ENCODE measurements around the gene MSS51.

Gene MSS51

DNA sequence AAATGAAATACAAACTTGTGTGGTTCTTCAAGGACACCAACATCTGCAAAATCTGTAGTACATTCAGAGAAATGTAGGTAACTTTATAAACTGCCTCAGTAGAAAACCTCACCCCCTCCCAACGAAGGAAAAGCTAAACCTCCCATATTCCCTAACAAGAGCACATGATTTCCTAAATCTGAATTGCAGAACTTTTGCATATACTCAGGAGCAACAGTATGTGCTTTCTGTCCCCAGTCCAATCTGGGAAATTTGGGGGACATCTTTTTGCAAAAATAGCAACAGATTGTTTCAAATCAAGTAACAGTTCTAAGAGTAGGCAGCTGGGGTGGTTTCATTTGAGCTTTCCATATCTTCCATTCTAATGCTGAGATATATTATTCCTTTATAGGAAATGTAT lies 15.8 kb upstream of the MSS51 start:
- Histone ChIP-seq H3K4me1 (ENCODE audit: control insufficient read depth in 1 of 2, insufficient read depth in 2 of 2, low read length in 2 of 2) (no peaks in the 10 kb centered on the region), H3K27me3 (ENCODE audit: control insufficient read depth in 1 of 2, insufficient read depth in 2 of 2, low read length in 2 of 2) (no peaks in the 10 kb centered on the region), H3K4me3 (ENCODE audit: low read depth in 1 of 2, low read length in 2 of 2) (no peak overlapping the region), H3K36me3 (ENCODE audit: control insufficient read depth in 1 of 2, insufficient read depth in 2 of 2, low read length in 2 of 2) (peaks cover 9 to 15% of the 10 kb centered on the region in 2 donors), H3K9me3 (ENCODE audit: control insufficient read depth in 1 of 2, low read length in 2 of 2) (no peaks in the 10 kb centered on the region), H3K27ac (ENCODE audit: low read depth, low read length) (no peak overlapping the region), H3K9ac (ENCODE audit: low read depth in 1 of 2, low read length in 2 of 2) (no peak overlapping the region)

GRCh38 chr10:73448384-73448783 lies 15.0 kb upstream of the MSS51 start:
- no peak overlapping the region for H3K9ac ChIP-seq (ENCODE audit: low read depth in 1 of 2, low read length in 2 of 2)
- H3K36me3 ChIP-seq (ENCODE audit: control insufficient read depth in 1 of 2, insufficient read depth in 2 of 2, low read length in 2 of 2): peaks cover 14 to 19% of the 10 kb centered on the region in 2 donors
- no peak overlapping the region for H3K4me3 ChIP-seq (ENCODE audit: low read depth in 1 of 2, low read length in 2 of 2)
- no peaks in the 10 kb centered on the region for H3K4me1 ChIP-seq (ENCODE audit: control insufficient read depth in 1 of 2, insufficient read depth in 2 of 2, low read length in 2 of 2)
- no peaks in the 10 kb centered on the region for H3K9me3 ChIP-seq (ENCODE audit: control insufficient read depth in 1 of 2, low read length in 2 of 2)
- H3K27me3 ChIP-seq (ENCODE audit: control insufficient read depth in 1 of 2, insufficient read depth in 2 of 2, low read length in 2 of 2): no peaks in the 10 kb centered on the region
- no peak overlapping the region for H3K27ac ChIP-seq (ENCODE audit: low read depth, low read length)

DNA sequence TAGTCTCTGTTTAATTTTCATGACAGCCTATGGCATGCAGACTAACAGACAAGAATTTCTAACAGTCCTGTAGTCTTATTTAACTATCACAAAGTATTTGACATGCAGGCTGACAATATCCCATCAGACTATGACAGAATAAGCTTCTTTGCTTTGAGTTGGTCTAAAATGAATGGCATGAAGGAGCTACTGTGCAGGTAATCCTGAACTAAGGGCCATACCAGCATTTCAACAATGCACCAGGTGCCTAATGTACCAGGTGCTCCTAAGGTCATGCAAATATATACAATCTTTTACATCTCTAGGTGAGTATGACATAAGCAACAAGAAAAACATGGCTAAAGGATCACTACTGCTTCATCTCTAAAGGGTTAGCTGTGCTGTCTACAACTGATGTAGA lies 13.6 kb upstream of the MSS51 start:
- Histone ChIP-seq H3K27ac (ENCODE audit: low read depth, low read length) (no peak overlapping the region), H3K4me3 (ENCODE audit: low read depth in 1 of 2, low read length in 2 of 2) (no peak overlapping the region), H3K4me1 (ENCODE audit: control insufficient read depth in 1 of 2, insufficient read depth in 2 of 2, low read length in 2 of 2) (no peaks in the 10 kb centered on the region), H3K9ac (ENCODE audit: low read depth in 1 of 2, low read length in 2 of 2) (no peak overlapping the region), H3K36me3 (ENCODE audit: control insufficient read depth in 1 of 2, insufficient read depth in 2 of 2, low read length in 2 of 2) (peaks cover 14 to 16% of the 10 kb centered on the region in 2 donors), H3K9me3 (ENCODE audit: control insufficient read depth in 1 of 2, low read length in 2 of 2) (no peaks in the 10 kb centered on the region), H3K27me3 (ENCODE audit: control insufficient read depth in 1 of 2, insufficient read depth in 2 of 2, low read length in 2 of 2) (no peaks in the 10 kb centered on the region)

GRCh38 chr10:73444457-73444856 lies 11.1 kb upstream of the MSS51 start:
- Histone ChIP-seq H3K27ac (ENCODE audit: low read depth, low read length) (no peak overlapping the region), H3K4me3 (ENCODE audit: low read depth in 1 of 2, low read length in 2 of 2) (no peak overlapping the region), H3K36me3 (ENCODE audit: control insufficient read depth in 1 of 2, insufficient read depth in 2 of 2, low read length in 2 of 2) (peaks cover 14 to 16% of the 10 kb centered on the region in 2 donors), H3K9me3 (ENCODE audit: control insufficient read depth in 1 of 2, low read length in 2 of 2) (no peaks in the 10 kb centered on the region), H3K27me3 (ENCODE audit: control insufficient read depth in 1 of 2, insufficient read depth in 2 of 2, low read length in 2 of 2) (no peaks in the 10 kb centered on the region), H3K9ac (ENCODE audit: low read depth in 1 of 2, low read length in 2 of 2) (no peak overlapping the region), H3K4me1 (ENCODE audit: control insufficient read depth in 1 of 2, insufficient read depth in 2 of 2, low read length in 2 of 2) (no peaks in the 10 kb centered on the region)

DNA sequence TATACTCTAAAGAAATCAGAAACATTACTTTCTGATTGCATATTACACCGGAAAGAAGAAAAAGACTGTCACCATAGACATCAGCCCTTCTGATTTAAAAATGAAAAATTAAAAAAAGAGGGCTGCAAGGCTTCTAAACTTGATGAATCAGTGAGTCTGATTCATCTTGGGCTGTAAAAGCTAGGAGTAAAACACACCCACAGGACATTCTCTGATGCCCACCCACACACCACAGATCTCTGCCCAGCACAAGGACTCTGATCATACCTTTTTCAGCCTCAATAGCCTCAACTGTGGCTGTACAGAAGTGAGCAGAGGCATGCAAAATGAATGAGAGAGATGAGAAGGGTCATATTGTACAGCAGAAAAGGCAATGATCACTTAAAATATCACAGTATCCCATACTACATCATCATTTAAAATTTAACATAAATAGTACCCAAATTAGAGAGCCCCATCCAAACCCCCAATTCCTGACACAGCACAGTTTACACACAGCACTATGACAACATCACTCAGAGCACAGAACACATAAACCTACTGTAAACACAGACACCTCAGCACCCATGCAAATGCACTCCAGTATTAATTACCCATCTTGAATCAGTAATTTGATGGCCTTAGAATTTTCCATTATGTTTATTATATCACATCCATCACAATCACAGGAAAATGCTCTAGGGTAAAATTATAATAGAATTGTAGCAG lies 6.4 kb upstream of the MSS51 start:
- H3K4me3 ChIP-seq (ENCODE audit: low read depth in 1 of 2, low read length in 2 of 2): no peak overlapping the region
- no peak overlapping the region for H3K27ac ChIP-seq (ENCODE audit: low read depth, low read length)
- peaks cover 20 to 26% of the 10 kb centered on the region in 2 donors for H3K36me3 ChIP-seq (ENCODE audit: control insufficient read depth in 1 of 2, insufficient read depth in 2 of 2, low read length in 2 of 2)
- no peaks in the 10 kb centered on the region for H3K4me1 ChIP-seq (ENCODE audit: control insufficient read depth in 1 of 2, insufficient read depth in 2 of 2, low read length in 2 of 2)
- no peak overlapping the region for H3K9ac ChIP-seq (ENCODE audit: low read depth in 1 of 2, low read length in 2 of 2)
- H3K27me3 ChIP-seq (ENCODE audit: control insufficient read depth in 1 of 2, insufficient read depth in 2 of 2, low read length in 2 of 2): no peaks in the 10 kb centered on the region
- no peaks in the 10 kb centered on the region for H3K9me3 ChIP-seq (ENCODE audit: control insufficient read depth in 1 of 2, low read length in 2 of 2)

GRCh38 chr10:73439055-73439454 lies 5.7 kb upstream of the MSS51 start:
- no peak overlapping the region for H3K9ac ChIP-seq (ENCODE audit: low read depth in 1 of 2, low read length in 2 of 2)
- no peaks in the 10 kb centered on the region for H3K9me3 ChIP-seq (ENCODE audit: control insufficient read depth in 1 of 2, low read length in 2 of 2)
- no peak overlapping the region for H3K27ac ChIP-seq (ENCODE audit: low read depth, low read length)
- H3K27me3 ChIP-seq (ENCODE audit: control insufficient read depth in 1 of 2, insufficient read depth in 2 of 2, low read length in 2 of 2): no peaks in the 10 kb centered on the region
- H3K36me3 ChIP-seq (ENCODE audit: control insufficient read depth in 1 of 2, insufficient read depth in 2 of 2, low read length in 2 of 2): peaks cover 18 to 19% of the 10 kb centered on the region in 2 donors
- H3K4me3 ChIP-seq (ENCODE audit: low read depth in 1 of 2, low read length in 2 of 2): no peak overlapping the region
- H3K4me1 ChIP-seq (ENCODE audit: control insufficient read depth in 1 of 2, insufficient read depth in 2 of 2, low read length in 2 of 2): no peaks in the 10 kb centered on the region

DNA sequence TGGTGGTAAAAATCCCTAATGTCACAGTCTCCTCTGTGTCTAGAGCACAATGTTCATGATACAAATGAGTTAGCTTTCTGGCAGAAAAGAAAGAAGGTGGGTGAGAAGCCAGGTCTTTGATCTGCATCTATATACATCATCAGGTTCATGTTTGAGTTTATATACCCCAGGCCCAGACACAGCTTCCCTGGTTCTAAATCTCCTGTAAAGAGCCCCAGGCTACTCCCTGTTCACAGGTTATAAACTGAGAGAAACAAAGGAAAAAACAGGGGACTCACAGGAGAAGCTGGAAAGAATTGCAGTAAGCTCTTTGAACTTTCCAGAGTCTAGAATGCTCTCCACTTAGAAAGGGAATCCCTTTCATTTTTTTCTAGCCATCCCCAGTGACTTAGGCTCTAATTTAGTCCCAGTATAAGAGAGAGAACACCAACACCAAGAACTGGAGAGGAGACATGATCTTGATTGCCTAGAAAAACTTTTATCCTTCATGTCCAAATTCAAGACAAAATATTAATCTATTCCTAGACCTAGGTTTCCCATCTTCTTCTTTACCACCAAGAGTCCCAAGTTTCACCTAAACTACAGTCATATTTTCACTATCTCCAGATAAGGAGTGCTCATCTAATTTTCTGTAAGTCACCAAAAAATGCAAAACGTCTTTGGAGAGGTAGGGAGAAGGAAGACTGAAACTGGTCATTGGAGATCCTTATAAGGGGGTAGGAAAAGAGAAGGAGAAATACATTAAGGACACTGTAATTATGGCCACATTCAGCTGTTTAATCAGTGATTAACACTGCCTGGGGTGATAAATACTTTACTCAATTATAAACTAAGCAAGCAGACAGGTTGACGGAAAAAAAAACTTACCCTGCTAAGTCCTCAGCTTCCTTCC lies 469 bp downstream of the MSS51 start:
- Histone ChIP-seq H3K9me3 (ENCODE audit: control insufficient read depth in 1 of 2, low read length in 2 of 2) (no peaks in the 10 kb centered on the region), H3K27me3 (ENCODE audit: control insufficient read depth in 1 of 2, insufficient read depth in 2 of 2, low read length in 2 of 2) (no peaks in the 10 kb centered on the region), H3K9ac (ENCODE audit: low read depth in 1 of 2, low read length in 2 of 2) (no peak overlapping the region), H3K27ac (ENCODE audit: low read depth, low read length) (no peak overlapping the region), H3K36me3 (ENCODE audit: control insufficient read depth in 1 of 2, insufficient read depth in 2 of 2, low read length in 2 of 2) (peaks cover 13 to 20% of the 10 kb centered on the region in 2 donors), H3K4me3 (ENCODE audit: low read depth in 1 of 2, low read length in 2 of 2) (no peak overlapping the region), H3K4me1 (ENCODE audit: control insufficient read depth in 1 of 2, insufficient read depth in 2 of 2, low read length in 2 of 2) (no peaks in the 10 kb centered on the region)

DNA sequence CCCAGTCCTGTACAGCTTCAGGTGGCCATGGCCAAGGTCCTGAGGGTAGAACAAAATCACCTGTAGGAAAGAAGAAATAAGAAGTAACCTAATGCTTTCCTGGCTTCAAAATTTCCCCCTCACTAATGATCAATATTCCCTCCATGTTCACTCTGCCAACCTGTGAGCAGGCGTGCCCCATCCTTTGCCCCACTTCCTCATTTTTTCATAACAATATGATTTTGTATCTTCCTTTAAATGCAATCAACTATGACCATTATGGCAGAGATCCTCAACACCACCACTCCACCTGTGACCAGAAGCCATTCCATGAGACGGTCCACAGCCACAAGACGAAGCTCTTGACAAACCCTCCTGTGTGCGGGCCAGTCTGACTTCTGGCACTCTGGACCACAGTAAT lies 7.0 kb downstream of the MSS51 start:
- no peak overlapping the region for H3K27ac ChIP-seq (ENCODE audit: low read depth, low read length)
- no peaks in the 10 kb centered on the region for H3K4me1 ChIP-seq (ENCODE audit: control insufficient read depth in 1 of 2, insufficient read depth in 2 of 2, low read length in 2 of 2)
- H3K27me3 ChIP-seq (ENCODE audit: control insufficient read depth in 1 of 2, insufficient read depth in 2 of 2, low read length in 2 of 2): no peaks in the 10 kb centered on the region
- no peak overlapping the region for H3K9ac ChIP-seq (ENCODE audit: low read depth in 1 of 2, low read length in 2 of 2)
- no peaks in the 10 kb centered on the region for H3K9me3 ChIP-seq (ENCODE audit: control insufficient read depth in 1 of 2, low read length in 2 of 2)
- peaks cover 25 to 52% of the 10 kb centered on the region in 2 donors for H3K36me3 ChIP-seq (ENCODE audit: control insufficient read depth in 1 of 2, insufficient read depth in 2 of 2, low read length in 2 of 2)
- H3K4me3 ChIP-seq (ENCODE audit: low read depth in 1 of 2, low read length in 2 of 2): no peak overlapping the region

- H3K9me3 ChIP-seq (ENCODE audit: control insufficient read depth in 1 of 2, low read length in 2 of 2): no peaks in the 10 kb centered on the region
- H3K4me3 ChIP-seq (ENCODE audit: low read depth in 1 of 2, low read length in 2 of 2): no peak overlapping the region
- H3K9ac ChIP-seq (ENCODE audit: low read depth in 1 of 2, low read length in 2 of 2): no peak overlapping the region
- peaks cover 25 to 50% of the 10 kb centered on the region in 2 donors for H3K36me3 ChIP-seq (ENCODE audit: control insufficient read depth in 1 of 2, insufficient read depth in 2 of 2, low read length in 2 of 2)
- no peak overlapping the region for H3K27ac ChIP-seq (ENCODE audit: low read depth, low read length)
- no peaks in the 10 kb centered on the region for H3K4me1 ChIP-seq (ENCODE audit: control insufficient read depth in 1 of 2, insufficient read depth in 2 of 2, low read length in 2 of 2)
- no peaks in the 10 kb centered on the region for H3K27me3 ChIP-seq (ENCODE audit: control insufficient read depth in 1 of 2, insufficient read depth in 2 of 2, low read length in 2 of 2)
Measured at GRCh38 chr10:73424478-73424877, 8.9 kb downstream of the MSS51 start.

GRCh38 chr10:73423309-73423708 lies 10.1 kb downstream of the MSS51 start:
- Histone ChIP-seq H3K36me3 (ENCODE audit: control insufficient read depth in 1 of 2, insufficient read depth in 2 of 2, low read length in 2 of 2) (peaks cover 24 to 48% of the 10 kb centered on the region in 2 donors), H3K4me3 (ENCODE audit: low read depth in 1 of 2, low read length in 2 of 2) (no peak overlapping the region), H3K9ac (ENCODE audit: low read depth in 1 of 2, low read length in 2 of 2) (no peak overlapping the region), H3K27ac (ENCODE audit: low read depth, low read length) (no peak overlapping the region), H3K4me1 (ENCODE audit: control insufficient read depth in 1 of 2, insufficient read depth in 2 of 2, low read length in 2 of 2) (no peaks in the 10 kb centered on the region), H3K27me3 (ENCODE audit: control insufficient read depth in 1 of 2, insufficient read depth in 2 of 2, low read length in 2 of 2) (no peaks in the 10 kb centered on the region), H3K9me3 (ENCODE audit: control insufficient read depth in 1 of 2, low read length in 2 of 2) (no peaks in the 10 kb centered on the region)
